Ovary (tissue), 9 donors: ENCODE measurements around the gene RB1. TPM values are rescaled to one million over a fixed set of nuclear protein-coding genes. Genes with fewer than 3 reads are reported as not detected.

Experiments
- DNase-seq, 5 donors: peaks; one replicate each; pipeline ENCODE4 v3.0.0-alpha.2; 2019 to 2020
- H3K27ac ChIP-seq, 2 donors: fragments of 200-600 bp; one replicate each; pipeline versions ENCODE4 v1.5.1 to v1.8.0; 2019 to 2022
- H3K27me3 ChIP-seq: fragments of 200-600 bp; one replicate; pipeline ENCODE4 v1.8.0; 2022
- H3K36me3 ChIP-seq: fragments of 200-600 bp; sonication (generic); one replicate; pipeline ENCODE4 v1.5.1; 2019
- H3K4me1 ChIP-seq: one replicate; pipeline ENCODE4 v1.8.1; 2013; ENCODE audit warnings: mild to moderate bottlenecking, moderate library complexity; ENCODE audit not compliant: insufficient read depth
- H3K4me3 ChIP-seq: fragments of 200-600 bp; sonication (generic); one replicate; pipeline ENCODE4 v1.5.1; 2017
- H3K9me3 ChIP-seq, 2 donors: fragments of 200-600 bp in 1 of 2; sonication (generic) in 1 of 2; one replicate each; pipeline versions ENCODE4 v1.5.1 to v1.8.1; 2013 to 2019; ENCODE audit warnings: mild to moderate bottlenecking in 1 of 2, moderate library complexity in 1 of 2
- EP300 ChIP-seq: sonication (generic); formaldehyde crosslinking; IDR thresholded peaks from one replicate; pipeline ENCODE4 v1.6.1; 2017; ENCODE audit warnings: antibody characterized with exemption
- POLR2A ChIP-seq: fragments of 450-650 bp; IDR thresholded peaks from one replicate; pipeline ENCODE4 v1.6.1; 2017; ENCODE audit warnings: antibody characterized with exemption, mild to moderate bottlenecking, moderate library complexity
- WGBS, 3 donors: extraction: QIAGEN DNeasy Blood & Tissue Kit in 1 of 3; methylation state at CpG; one replicate each; pipeline versions ENCODE4 v1.1.5 to v1.1.7; 2013 to 2017; 5-methylcytosine and 5-hydroxymethylcytosine counted together
- intact Hi-C, 4 donors: fragments of 100-400 bp; cut with DNase I; formaldehyde crosslinking; loops; one replicate each; pipeline versions ENCODE4 v1.11.0 to v1.15.1; 2022 to 2023
- polyA plus RNA-seq, 2 donors: library from polyadenylated mRNA; stranded (reverse); fragments of 200-250 nt in 1 of 2; fragments of 350-450 nt in 1 of 2; fragmentation: Illumina TruSeq in 1 of 2; extraction: RNeasy Lipid Tissue Mini Kit (QIAGEN cat#74804) in 1 of 2; gene quantifications; one replicate each; pipeline ENCODE4 v1.2.3, GENCODE V29; 2013 to 2014
- total RNA-seq, 7 donors: library from RNA; depleted of rRNA in 2 of 7; stranded (reverse); fragments of >200 nt in 2 of 7; fragmentation: NEBNext Ultra II Directional in 3 of 7; extraction: Animal tissue kit (Norgen Biotek cat#: 25700) in 3 of 7; gene quantifications; one replicate each; pipeline versions ENCODE4 v1.1.0 to v1.2.4, GENCODE V29; 2016 to 2023
- TF ChIP-seq, protein P1 (sequence below), 3 donors: fragments of 450-650 bp in 2 of 3; fragments of 200-600 bp in 1 of 3; IDR thresholded peaks; one replicate each; pipeline versions ENCODE4 v1.5.1 to v1.8.0; 2016 to 2022; ENCODE audit warnings: antibody characterized with exemption in 3 of 3, mild to moderate bottlenecking in 1 of 3
- donor health status: DM: no; HTN: no; CAD: no; lungs with moderate emphysema.
- donor health status: DM: no; HTN: no; CAD: no.
- donor health status: Bipolar disorder and iron deficiency.
- donor health status: DM: yes; HTN: yes; CAD: no.
- donor health status: DM: no; HTN: no; CAD: no.
- donor health status: DM: yes; HTN: yes; CAD: no.

Gene RB1
- total and polyA plus RNA-seq, 9 donors, result 11.4 to 36.6 (median 27.1) TPM

DNA sequence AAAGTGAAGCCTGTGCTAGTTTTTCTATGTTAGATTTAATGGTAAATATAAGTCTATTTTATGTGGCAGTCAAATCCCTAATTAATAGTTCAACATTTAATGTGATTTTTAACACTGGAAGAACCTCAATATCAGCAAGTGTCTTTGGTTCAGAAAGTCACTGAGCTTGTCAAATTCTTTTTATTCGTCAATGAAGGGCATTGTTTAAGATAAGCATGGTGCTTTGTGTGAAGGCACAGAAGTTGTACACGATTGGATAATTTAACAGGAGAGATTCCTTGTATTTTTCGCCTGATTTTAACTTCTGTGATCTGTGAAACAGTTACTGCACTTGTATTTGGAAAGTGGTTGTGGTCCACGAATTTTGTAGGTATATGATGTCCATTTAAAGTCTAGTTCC is 30.2 kb upstream of the RB1 start:
- Histone ChIP-seq H3K36me3 (no peaks in the 10 kb centered on the region), H3K9me3 (no peaks in the 10 kb centered on the region), H3K27me3 (no peaks in the 10 kb centered on the region), H3K27ac (no peak overlapping the region), H3K4me1 (no peaks in the 10 kb centered on the region), H3K4me3 (no peak overlapping the region)
- WGBS, 3 donors, result 86 to 88% (median 87%) methylated on average over 4 of the region's 4 CpGs
- no peak for TF ChIP-seq POLR2A
- TF ChIP-seq EP300, result no peak
- TF ChIP-seq, protein P1, sequence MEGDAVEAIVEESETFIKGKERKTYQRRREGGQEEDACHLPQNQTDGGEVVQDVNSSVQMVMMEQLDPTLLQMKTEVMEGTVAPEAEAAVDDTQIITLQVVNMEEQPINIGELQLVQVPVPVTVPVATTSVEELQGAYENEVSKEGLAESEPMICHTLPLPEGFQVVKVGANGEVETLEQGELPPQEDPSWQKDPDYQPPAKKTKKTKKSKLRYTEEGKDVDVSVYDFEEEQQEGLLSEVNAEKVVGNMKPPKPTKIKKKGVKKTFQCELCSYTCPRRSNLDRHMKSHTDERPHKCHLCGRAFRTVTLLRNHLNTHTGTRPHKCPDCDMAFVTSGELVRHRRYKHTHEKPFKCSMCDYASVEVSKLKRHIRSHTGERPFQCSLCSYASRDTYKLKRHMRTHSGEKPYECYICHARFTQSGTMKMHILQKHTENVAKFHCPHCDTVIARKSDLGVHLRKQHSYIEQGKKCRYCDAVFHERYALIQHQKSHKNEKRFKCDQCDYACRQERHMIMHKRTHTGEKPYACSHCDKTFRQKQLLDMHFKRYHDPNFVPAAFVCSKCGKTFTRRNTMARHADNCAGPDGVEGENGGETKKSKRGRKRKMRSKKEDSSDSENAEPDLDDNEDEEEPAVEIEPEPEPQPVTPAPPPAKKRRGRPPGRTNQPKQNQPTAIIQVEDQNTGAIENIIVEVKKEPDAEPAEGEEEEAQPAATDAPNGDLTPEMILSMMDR (IDR thresholded peaks at IDR 0.05), result no peak
- intact Hi-C loops, result no loop called here
- DNase-seq, result no peak

DNA sequence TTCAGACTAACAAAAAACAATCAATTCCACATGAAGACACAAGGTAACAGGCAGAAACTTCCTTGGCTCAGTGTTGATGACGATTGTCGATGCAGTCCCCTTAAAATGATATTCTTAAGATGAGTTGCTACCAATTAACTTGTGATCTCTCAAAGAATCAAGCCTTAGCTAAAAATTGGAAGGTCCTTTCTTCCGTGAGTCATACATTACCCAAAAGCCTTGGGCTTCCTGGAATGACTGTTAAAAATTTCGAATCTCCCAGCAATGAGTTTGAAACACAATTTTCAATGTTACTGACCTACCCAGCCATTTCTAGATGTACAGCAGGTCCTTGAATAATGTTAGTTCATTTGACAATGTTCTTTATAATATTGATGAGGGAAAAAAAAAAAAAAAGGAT is 28.0 kb upstream of the RB1 start:
- no peak for DNase-seq
- WGBS, 3 donors, result 85 to 87% (median 86%) methylated on average over 4 of the region's 4 CpGs

DNA sequence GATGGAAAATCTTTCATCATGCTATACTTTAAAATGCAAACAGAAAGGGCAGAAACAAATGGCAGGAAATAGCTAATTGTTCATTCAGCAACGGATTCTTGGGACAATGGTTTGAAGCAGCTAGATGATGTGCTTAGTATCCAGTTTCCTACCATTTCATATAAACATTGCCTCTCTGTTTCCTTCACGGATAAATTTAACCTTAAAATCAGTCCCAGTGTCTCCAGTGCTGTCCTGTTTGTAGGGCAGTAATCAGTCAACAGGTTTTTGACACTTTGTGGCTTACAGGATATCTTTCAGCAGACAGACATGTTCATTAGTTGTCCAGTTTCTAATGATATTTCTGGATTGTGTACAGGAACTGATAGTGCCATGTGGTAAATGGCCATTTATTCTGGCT is 24.7 kb upstream of the RB1 start:
- Histone ChIP-seq H3K27ac (no peak overlapping the region), H3K27me3 (no peaks in the 10 kb centered on the region), H3K36me3 (no peaks in the 10 kb centered on the region), H3K4me1 (no peaks in the 10 kb centered on the region), H3K9me3 (no peaks in the 10 kb centered on the region), H3K4me3 (no peak overlapping the region)
- TF ChIP-seq, protein P1 (IDR thresholded peaks at IDR 0.05), result no peak
- no peak for TF ChIP-seq POLR2A
- intact Hi-C loops, result no loop called here
- DNase-seq, result no peak
- WGBS, 3 donors, result 37 to 43% (median 38%) methylated on average over 2 of the region's 2 CpGs

More for the DNA sequence above, 28.0 kb upstream of the RB1 start:
- no peaks in the 10 kb centered on the region for H3K36me3 ChIP-seq
- H3K4me3 ChIP-seq, result no peak overlapping the region
- H3K4me1 ChIP-seq, result no peaks in the 10 kb centered on the region
- H3K27me3 ChIP-seq, result no peaks in the 10 kb centered on the region
- H3K9me3 ChIP-seq, result no peaks in the 10 kb centered on the region
- TF ChIP-seq, protein P1 (IDR thresholded peaks at IDR 0.05), result no peak
- TF ChIP-seq POLR2A (no peak), EP300 (no peak)
- H3K27ac ChIP-seq, result no peak overlapping the region
- intact Hi-C loops, result no loop called here

DNA sequence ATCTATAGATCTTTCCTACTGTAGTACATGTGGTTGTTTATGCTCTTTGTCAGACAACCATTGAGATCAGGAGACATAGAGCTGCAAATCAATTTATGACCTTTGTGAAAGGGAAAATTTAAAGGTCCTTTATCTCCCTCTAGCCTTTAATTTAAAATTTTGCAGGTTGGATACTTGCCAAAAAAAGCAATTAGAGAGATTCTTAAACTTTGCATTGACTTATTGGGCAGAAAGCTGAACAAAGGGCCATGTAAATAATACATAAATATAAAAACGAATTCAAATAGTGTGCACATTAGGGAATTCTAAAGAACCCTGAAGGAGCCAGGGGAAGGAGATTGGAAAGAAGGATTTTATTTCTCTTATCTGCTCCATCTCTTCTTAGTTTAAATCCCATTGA is 22.0 kb upstream of the RB1 start:
- intact Hi-C loops, result no loop called here
- WGBS, 3 donors, result 52 to 69% (median 65%) methylated on average over 1 of the region's 1 CpG

More for the DNA sequence above, 22.0 kb upstream of the RB1 start:
- no peak overlapping the region for H3K27ac ChIP-seq
- no peak for DNase-seq
- no peaks in the 10 kb centered on the region for H3K36me3 ChIP-seq
- H3K4me3 ChIP-seq, result no peak overlapping the region
- H3K4me1 ChIP-seq, result no peaks in the 10 kb centered on the region
- H3K9me3 ChIP-seq, result no peaks in the 10 kb centered on the region
- TF ChIP-seq, protein P1 (IDR thresholded peaks at IDR 0.05), result no peak
- TF ChIP-seq POLR2A, result no peak
- TF ChIP-seq EP300, result no peak
- no peaks in the 10 kb centered on the region for H3K27me3 ChIP-seq
